Breast epithelium (tissue), 4 donors: ENCODE results near the gene LCN2. TPM values are rescaled to one million over a fixed set of nuclear protein-coding genes. Genes with fewer than 3 reads are reported as not detected.

Experiments
- DNase-seq, 2 donors: peaks; one replicate each; pipeline ENCODE4 v3.0.0-alpha.2; 2019; ENCODE audit warnings: low spot score in 2 of 2
- H3K27ac ChIP-seq, 2 donors: fragments of 200-600 bp; sonication (generic) in 1 of 2; one replicate each; pipeline ENCODE4 v1.5.1; 2016 to 2019; ENCODE audit warnings: mild to moderate bottlenecking in 1 of 2
- H3K27me3 ChIP-seq, 2 donors: fragments of 200-600 bp; sonication (generic) in 1 of 2; one replicate each; pipeline versions ENCODE4 v1.5.1 to v1.6.0; 2017 to 2019; ENCODE audit warnings: control low read depth in 1 of 2, mild to moderate bottlenecking in 1 of 2
- H3K36me3 ChIP-seq: fragments of 200-600 bp; one replicate; pipeline ENCODE4 v1.5.1; 2019
- H3K4me1 ChIP-seq, 2 donors: fragments of 200-600 bp; sonication (generic); one replicate each; pipeline ENCODE4 v1.5.1; 2016 to 2019; ENCODE audit warnings: control low read depth in 1 of 2
- H3K4me3 ChIP-seq, 3 donors: fragments of 200-600 bp; sonication (generic); 1 replicate in 2 of 3; 2 replicates in 1 of 3; pipeline ENCODE4 v1.5.1; 2016 to 2019; ENCODE audit warnings: mild to moderate bottlenecking in 3 of 3, moderate library complexity in 2 of 3
- H3K9me3 ChIP-seq, 2 donors: fragments of 200-600 bp; sonication (generic) in 1 of 2; one replicate each; pipeline ENCODE4 v1.5.1; 2016 to 2019; ENCODE audit warnings: control low read depth in 1 of 2
- CTCF ChIP-seq, 3 donors: fragments of 450-650 bp; IDR thresholded peaks; one replicate each; pipeline ENCODE4 v1.5.1; 2016 to 2017; ENCODE audit warnings: antibody characterized with exemption in 3 of 3, mild to moderate bottlenecking in 3 of 3, moderate library complexity in 3 of 3
- POLR2A ChIP-seq: fragments of 450-650 bp; IDR thresholded peaks from one replicate; pipeline ENCODE4 v1.6.1; 2016; ENCODE audit warnings: antibody characterized with exemption, mild to moderate bottlenecking, moderate library complexity
- POLR2AphosphoS5 ChIP-seq, 3 donors: sonication (generic); formaldehyde crosslinking; IDR thresholded peaks; one replicate each; pipeline ENCODE4 v1.6.1; 2017; ENCODE audit warnings: antibody characterized with exemption in 3 of 3
- intact Hi-C: fragments of 100-400 bp; cut with DNase I; formaldehyde crosslinking; loops from one replicate; pipeline ENCODE4 v1.15.1; 2023; ENCODE audit warnings: low total_unique reads
- total RNA-seq, 3 donors: library from RNA; depleted of rRNA; stranded (reverse); fragments of >200 nt; gene quantifications; one replicate each; pipeline ENCODE4 v1.1.0, GENCODE V29; 2016

LCN2 gene
- total RNA-seq, 3 donors from 2014 or later, result 38.5 to 42.3 TPM; not detected in 1

GRCh38 chr9:128143525-128144238 is 5.6 kb upstream of the LCN2 start:
- no peak for DNase-seq
- no peaks in the 10 kb centered on the region for H3K36me3 ChIP-seq
- TF ChIP-seq POLR2AphosphoS5 (IDR thresholded peaks at IDR 0.05) (no peak), POLR2A (no peak), CTCF (IDR thresholded peaks at IDR 0.05) (no peak)
- H3K4me1 ChIP-seq, result peaks cover 3 to 9% of the 10 kb centered on the region in 2 donors
- H3K9me3 ChIP-seq, result no peaks in the 10 kb centered on the region
- H3K27ac ChIP-seq, result peak overlapping the region in 1 of 2 donors; percentile 21
- intact Hi-C loops, result no loop called here
- no peak overlapping the region for H3K4me3 ChIP-seq
- no peaks in the 10 kb centered on the region for H3K27me3 ChIP-seq

DNA sequence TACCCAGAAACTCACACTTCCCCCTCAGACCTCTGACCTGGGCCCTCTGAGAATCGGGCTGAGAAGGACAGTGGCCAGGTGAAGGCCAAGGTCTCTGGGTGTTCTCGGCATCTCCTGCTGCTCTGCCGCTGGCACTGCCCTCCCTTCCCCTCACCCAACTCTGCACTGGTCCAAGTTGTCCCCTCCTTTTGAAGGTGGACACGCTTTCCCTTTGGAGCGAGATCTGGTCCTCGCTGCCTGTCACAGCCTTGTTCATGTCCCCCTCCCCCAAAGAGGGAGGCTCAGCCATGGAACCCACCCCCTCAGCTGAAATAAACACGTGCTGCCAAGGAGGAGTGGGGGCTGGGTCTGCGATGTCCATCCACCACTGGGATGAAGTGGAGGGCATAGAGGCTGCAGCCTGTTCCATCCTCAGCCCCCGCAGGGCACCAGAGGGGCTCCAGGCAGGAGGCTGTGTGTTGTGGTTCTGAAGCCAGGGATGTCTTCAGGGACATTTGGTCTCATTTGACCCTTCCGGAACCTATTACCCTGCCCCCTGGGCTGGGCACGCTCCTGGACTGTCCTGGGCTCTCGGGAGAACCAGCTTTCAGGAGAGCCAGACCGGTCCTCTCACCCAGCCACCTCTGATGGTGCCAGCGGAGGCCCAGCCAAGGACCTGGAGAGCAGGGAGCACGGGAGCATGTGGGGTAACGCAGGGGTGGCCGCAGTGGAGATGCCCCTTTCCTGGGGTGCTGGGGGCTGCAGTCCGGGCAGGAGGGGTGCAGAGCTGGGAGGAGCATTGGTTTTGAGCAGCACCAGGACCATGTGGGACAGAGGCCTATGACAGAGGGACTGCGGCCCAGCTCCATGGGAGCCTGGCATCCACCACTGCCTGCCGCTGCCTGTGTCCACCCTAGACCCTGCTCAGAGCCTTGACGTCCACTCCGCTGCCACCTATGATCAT is 4.7 kb upstream of the LCN2 start:
- DNase-seq, result no peak
- peak overlapping the region in 1 of 2 donors; percentile 45 for H3K27ac ChIP-seq
- H3K27me3 ChIP-seq, result no peaks in the 10 kb centered on the region
- no peaks in the 10 kb centered on the region for H3K36me3 ChIP-seq
- no peak overlapping the region for H3K4me3 ChIP-seq
- intact Hi-C loops, result no loop called here
- TF ChIP-seq CTCF (IDR thresholded peaks at IDR 0.05) (no peak), POLR2A (no peak), POLR2AphosphoS5 (IDR thresholded peaks at IDR 0.05) (no peak)
- H3K4me1 ChIP-seq, result peaks cover 8 to 17% of the 10 kb centered on the region in 2 donors
- H3K9me3 ChIP-seq, result no peaks in the 10 kb centered on the region

- TF ChIP-seq CTCF (IDR thresholded peaks at IDR 0.05) (no peak), POLR2A (no peak), POLR2AphosphoS5 (IDR thresholded peaks at IDR 0.05) (no peak)
- DNase-seq, result no peak
- Histone ChIP-seq H3K4me3 (no peak overlapping the region), H3K36me3 (no peaks in the 10 kb centered on the region), H3K27ac (peak overlapping the region; percentile 1 to 45), H3K27me3 (no peaks in the 10 kb centered on the region), H3K4me1 (peaks cover 9 to 20% of the 10 kb centered on the region in 2 donors), H3K9me3 (no peaks in the 10 kb centered on the region)
- intact Hi-C loops, result no loop called here
Observed at GRCh38 chr9:128145536-128145935, 3.7 kb upstream of the LCN2 start.

DNA sequence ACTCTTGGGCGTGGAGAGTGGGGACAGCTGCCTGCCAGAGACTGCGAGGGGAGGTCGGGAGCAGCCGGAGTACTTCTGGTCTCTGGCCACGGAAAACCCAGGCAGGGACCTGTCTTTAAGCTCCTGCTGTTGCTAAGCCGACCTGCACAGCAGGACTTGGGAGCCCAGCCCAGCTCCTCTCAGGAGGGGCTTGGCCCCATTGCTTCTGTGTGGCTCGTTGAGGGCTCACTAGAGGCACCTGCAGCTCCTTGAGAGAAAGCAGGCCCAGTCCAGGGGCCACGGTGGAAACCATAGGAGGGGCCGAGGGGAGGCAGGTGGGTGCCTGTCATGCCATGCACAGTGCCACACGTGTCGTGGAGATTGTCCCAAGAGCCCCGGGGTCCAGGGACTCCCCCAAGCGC is 3.3 kb upstream of the LCN2 start:
- no peaks in the 10 kb centered on the region for H3K27me3 ChIP-seq
- peak overlapping the region in 1 of 2 donors; percentile 45 for H3K27ac ChIP-seq
- no peak overlapping the region for H3K4me3 ChIP-seq
- no peak for DNase-seq
- TF ChIP-seq POLR2A (no peak), CTCF (IDR thresholded peaks at IDR 0.05) (no peak), POLR2AphosphoS5 (IDR thresholded peaks at IDR 0.05) (no peak)
- H3K4me1 ChIP-seq, result peaks cover 9 to 20% of the 10 kb centered on the region in 2 donors
- H3K9me3 ChIP-seq, result no peaks in the 10 kb centered on the region
- intact Hi-C loops, result no loop called here
- H3K36me3 ChIP-seq, result no peaks in the 10 kb centered on the region
